HepG2 (cell line): ENCODE data around the gene RBM8A. TPM values are rescaled to one million over a fixed set of nuclear protein-coding genes. Genes with fewer than 3 reads are reported as not detected.
A peak's percentile ranks its signal among the peaks of the same experiment; 100 is the strongest.

Experiments used
- AKAP8 ChIP-seq: sonication (generic); formaldehyde crosslinking; IDR thresholded peaks from 2 replicates; pipeline ENCODE4 v1.5.1; 2020; ENCODE audit warnings: mild to moderate bottlenecking, missing genetic modification reagents
- FOXM1 ChIP-seq: sonication (generic); formaldehyde crosslinking; IDR thresholded peaks from 2 replicates; pipeline ENCODE4 v1.5.0; 2020; ENCODE audit warnings: missing genetic modification reagents
- KLF15 ChIP-seq: sonication (generic); formaldehyde crosslinking; IDR thresholded peaks from 2 replicates; pipeline ENCODE4 v1.8.1; 2023; ENCODE audit warnings: borderline replicate concordance, mild to moderate bottlenecking, inconsistent platforms, missing genetic modification reagents, mixed read lengths
- KLF6 ChIP-seq: IDR thresholded peaks from 2 replicates; pipeline ENCODE4 v1.8.0; 2016; ENCODE audit warnings: missing biosample characterization, missing genetic modification reagents
- KLF9 ChIP-seq: IDR thresholded peaks from 2 replicates; pipeline ENCODE4 v1.6.1; 2016; ENCODE audit warnings: low read depth
- PHB2 ChIP-seq: fragments of 450-650 bp; IDR thresholded peaks from 2 replicates; pipeline ENCODE4 v1.6.1; 2018; ENCODE audit not compliant: partially characterized antibody
- SALL1 ChIP-seq: sonication (generic); formaldehyde crosslinking; IDR thresholded peaks from 2 replicates; pipeline ENCODE4 v1.8.0; 2022; ENCODE audit warnings: mild to moderate bottlenecking, missing genetic modification reagents
- SKI ChIP-seq: fragments of 450-650 bp; IDR thresholded peaks from one replicate; pipeline ENCODE4 v1.6.1; 2018; ENCODE audit warnings: mild to moderate bottlenecking; ENCODE audit not compliant: partially characterized antibody
- SP2 ChIP-seq: sonication (generic); formaldehyde crosslinking; IDR thresholded peaks from 2 replicates; pipeline ENCODE4 v1.5.1; 2020; ENCODE audit warnings: mild to moderate bottlenecking, missing genetic modification reagents
- TCF7L2 ChIP-seq: IDR thresholded peaks from 2 replicates; pipeline ENCODE4 v1.6.1; 2011; ENCODE audit warnings: mild to moderate bottlenecking, low read depth, low read length, moderate library complexity
- ZEB1 ChIP-seq: IDR thresholded peaks from 2 replicates; pipeline ENCODE4 v1.6.1; 2012; ENCODE audit warnings: mild to moderate bottlenecking, low read depth, inconsistent platforms; ENCODE audit not compliant: insufficient replicate concordance
- ZIK1 ChIP-seq: sonication (generic); formaldehyde crosslinking; IDR thresholded peaks from 2 replicates; pipeline ENCODE4 v1.5.0; 2020; ENCODE audit warnings: mild to moderate bottlenecking, low read depth, missing genetic modification reagents, borderline replicate concordance
- ZNF225 ChIP-seq: sonication (generic); formaldehyde crosslinking; IDR thresholded peaks from 2 replicates; pipeline ENCODE4 v1.4.0; 2020; ENCODE audit warnings: mild to moderate bottlenecking, missing genetic modification reagents
- ZNF292 ChIP-seq: sonication (generic); formaldehyde crosslinking; IDR thresholded peaks from 2 replicates; pipeline ENCODE4 v1.8.1; 2022; ENCODE audit warnings: mild to moderate bottlenecking, low read depth, missing genetic modification reagents, borderline replicate concordance
- ZNF546 ChIP-seq: sonication (generic); formaldehyde crosslinking; conservative IDR thresholded peaks from 2 replicates; pipeline ENCODE4 v1.8.1; 2023; ENCODE audit warnings: mild to moderate bottlenecking, missing genetic modification reagents
- ZNF709 ChIP-seq: sonication (generic); formaldehyde crosslinking; IDR thresholded peaks from 2 replicates; pipeline ENCODE4 v1.5.0; 2020; ENCODE audit warnings: mild to moderate bottlenecking, missing genetic modification reagents
- ZNF768 ChIP-seq: sonication (generic); formaldehyde crosslinking; IDR thresholded peaks from 2 replicates; pipeline ENCODE4 v1.4.0; 2020; ENCODE audit warnings: missing genetic modification reagents
- ZNF788 ChIP-seq: sonication (generic); formaldehyde crosslinking; IDR thresholded peaks from 2 replicates; pipeline ENCODE4 v1.5.0; 2020; ENCODE audit warnings: mild to moderate bottlenecking, missing genetic modification reagents, borderline replicate concordance
- polyA plus RNA-seq, 8 experiments: library from polyadenylated mRNA; depleted of rRNA in 3 of 8; stranded (reverse) in 7 of 8; unstranded in 1 of 8; fragments of >200 nt; fragmentation: Illumina TruSeq in 4 of 8; extraction: Trizol in 4 of 8; gene quantifications; 2 replicates each; pipeline versions ENCODE4 v1.2.1 to v1.2.3, GENCODE V29; 2011 to 2016; ENCODE audit warnings: low read depth in 4 of 8, missing spikeins in 1 of 8, mixed read lengths in 1 of 8; ENCODE audit not compliant: insufficient read depth in 1 of 8
- total RNA-seq, 5 experiments: library from RNA; depleted of rRNA; stranded (reverse); fragments of >200 nt; fragmentation: Illumina TruSeq; extraction: Trizol; gene quantifications; 2 replicates each; pipeline ENCODE4 v1.2.3, GENCODE V29; 2016; ENCODE audit warnings: low read depth in 1 of 5
- TF ChIP-seq, protein P1 (sequence below): IDR thresholded peaks from 2 replicates; pipeline ENCODE4 v1.6.1; 2016; ENCODE audit warnings: low read depth
- TF ChIP-seq, protein P2 (sequence below): sonication (generic); formaldehyde crosslinking; IDR thresholded peaks from 2 replicates; pipeline ENCODE4 v1.5.0; 2020; ENCODE audit warnings: mild to moderate bottlenecking, missing genetic modification reagents
- TF ChIP-seq, protein P3 (sequence below): sonication (generic); formaldehyde crosslinking; IDR thresholded peaks from 2 replicates; pipeline ENCODE4 v1.8.0; 2022; ENCODE audit warnings: mild to moderate bottlenecking, missing genetic modification reagents, borderline replicate concordance
- TF ChIP-seq, protein P4 (sequence below): IDR thresholded peaks from 2 replicates; pipeline ENCODE4 v1.6.1; 2016

Gene RBM8A
- total and polyA plus RNA-seq, 2 of the 13 experiments (the other 11 are each of a cell fraction or from before 2014, with no cell fraction given): 106 to 162 TPM

DNA sequence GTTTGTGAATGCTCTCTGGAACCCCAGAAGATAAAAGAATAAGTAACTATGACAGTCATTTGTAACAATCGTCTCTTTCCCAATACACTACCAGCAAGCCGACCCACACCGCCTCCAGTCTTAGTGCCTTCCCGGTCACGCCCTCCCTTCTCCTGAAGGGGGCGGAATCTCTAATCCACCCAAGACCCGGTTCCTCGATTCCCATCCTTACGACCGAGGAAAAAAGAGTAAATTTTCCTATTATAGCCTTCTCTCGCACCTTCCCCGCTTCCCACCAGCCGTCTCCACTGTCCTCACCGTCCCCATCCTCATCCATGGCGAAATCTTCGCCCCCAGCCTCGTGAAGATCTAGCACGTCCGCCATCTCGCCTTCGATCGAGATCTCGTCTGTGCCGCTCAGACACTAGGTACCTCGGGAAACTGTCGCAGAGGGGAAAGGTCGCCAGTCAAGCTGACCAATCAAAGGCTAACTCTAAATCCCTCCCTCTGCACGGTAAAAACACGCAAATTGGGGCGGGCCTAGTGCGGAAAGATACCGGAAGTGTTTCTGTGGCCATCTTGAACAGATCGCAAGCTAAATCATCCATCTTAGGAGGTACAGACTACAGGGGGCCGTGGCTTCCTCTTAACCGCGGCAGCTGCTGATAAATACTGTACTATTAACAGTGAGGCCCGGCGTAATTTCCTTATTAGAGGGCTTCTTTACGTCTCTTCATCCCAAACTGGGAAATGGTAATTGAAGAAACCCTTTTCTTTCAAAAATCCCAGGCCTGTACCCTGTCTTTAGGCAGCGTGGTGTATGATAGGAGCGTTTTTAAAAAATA is at the start of gene RBM8A (continued):
- TF ChIP-seq KLF15 (no peak), SALL1 (CRISPR knock-in tag) (peak; percentile 71), SKI (no peak), ZNF546 (CRISPR knock-in tag) (no peak), SP2 (CRISPR knock-in tag) (peak; percentile 84), ZNF768 (no peak), TCF7L2 (no peak), FOXM1 (CRISPR knock-in tag) (no peak), ZEB1 (no peak), ZNF788 (peak; percentile 35; the same call in 1 of the 2 replicates), ZNF225 (CRISPR knock-in tag) (no peak), AKAP8 (0 out of 2 replicates have a peak, but pooled peaks have one; percentile 50), ZNF292 (CRISPR knock-in tag) (no peak; the same call in 1 of the 2 replicates), ZNF709 (no peak), KLF6 (peak; percentile 59; the same call in 1 of the 2 replicates), KLF9 (CRISPR knock-in tag) (0 out of 2 replicates have a peak, but pooled peaks have one; percentile 52), ZIK1 (CRISPR knock-in tag) (0 out of 2 replicates have a peak, but pooled peaks have one; percentile 31), PHB2 (no peak)
- TF ChIP-seq, protein P1, sequence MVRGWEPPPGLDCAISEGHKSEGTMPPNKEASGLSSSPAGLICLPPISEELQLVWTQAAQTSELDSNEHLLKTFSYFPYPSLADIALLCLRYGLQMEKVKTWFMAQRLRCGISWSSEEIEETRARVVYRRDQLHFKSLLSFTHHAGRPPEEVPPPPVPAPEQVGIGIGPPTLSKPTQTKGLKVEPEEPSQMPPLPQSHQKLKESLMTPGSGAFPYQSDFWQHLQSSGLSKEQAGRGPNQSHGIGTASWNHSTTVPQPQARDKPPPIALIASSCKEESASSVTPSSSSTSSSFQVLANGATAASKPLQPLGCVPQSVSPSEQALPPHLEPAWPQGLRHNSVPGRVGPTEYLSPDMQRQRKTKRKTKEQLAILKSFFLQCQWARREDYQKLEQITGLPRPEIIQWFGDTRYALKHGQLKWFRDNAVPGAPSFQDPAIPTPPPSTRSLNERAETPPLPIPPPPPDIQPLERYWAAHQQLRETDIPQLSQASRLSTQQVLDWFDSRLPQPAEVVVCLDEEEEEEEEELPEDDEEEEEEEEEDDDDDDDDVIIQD: peak; percentile 84; the same call in 1 of the 2 replicates
- TF ChIP-seq, protein P2, sequence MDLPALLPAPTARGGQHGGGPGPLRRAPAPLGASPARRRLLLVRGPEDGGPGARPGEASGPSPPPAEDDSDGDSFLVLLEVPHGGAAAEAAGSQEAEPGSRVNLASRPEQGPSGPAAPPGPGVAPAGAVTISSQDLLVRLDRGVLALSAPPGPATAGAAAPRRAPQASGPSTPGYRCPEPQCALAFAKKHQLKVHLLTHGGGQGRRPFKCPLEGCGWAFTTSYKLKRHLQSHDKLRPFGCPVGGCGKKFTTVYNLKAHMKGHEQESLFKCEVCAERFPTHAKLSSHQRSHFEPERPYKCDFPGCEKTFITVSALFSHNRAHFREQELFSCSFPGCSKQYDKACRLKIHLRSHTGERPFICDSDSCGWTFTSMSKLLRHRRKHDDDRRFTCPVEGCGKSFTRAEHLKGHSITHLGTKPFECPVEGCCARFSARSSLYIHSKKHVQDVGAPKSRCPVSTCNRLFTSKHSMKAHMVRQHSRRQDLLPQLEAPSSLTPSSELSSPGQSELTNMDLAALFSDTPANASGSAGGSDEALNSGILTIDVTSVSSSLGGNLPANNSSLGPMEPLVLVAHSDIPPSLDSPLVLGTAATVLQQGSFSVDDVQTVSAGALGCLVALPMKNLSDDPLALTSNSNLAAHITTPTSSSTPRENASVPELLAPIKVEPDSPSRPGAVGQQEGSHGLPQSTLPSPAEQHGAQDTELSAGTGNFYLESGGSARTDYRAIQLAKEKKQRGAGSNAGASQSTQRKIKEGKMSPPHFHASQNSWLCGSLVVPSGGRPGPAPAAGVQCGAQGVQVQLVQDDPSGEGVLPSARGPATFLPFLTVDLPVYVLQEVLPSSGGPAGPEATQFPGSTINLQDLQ (CRISPR knock-in tag): no peak
- TF ChIP-seq, protein P3, sequence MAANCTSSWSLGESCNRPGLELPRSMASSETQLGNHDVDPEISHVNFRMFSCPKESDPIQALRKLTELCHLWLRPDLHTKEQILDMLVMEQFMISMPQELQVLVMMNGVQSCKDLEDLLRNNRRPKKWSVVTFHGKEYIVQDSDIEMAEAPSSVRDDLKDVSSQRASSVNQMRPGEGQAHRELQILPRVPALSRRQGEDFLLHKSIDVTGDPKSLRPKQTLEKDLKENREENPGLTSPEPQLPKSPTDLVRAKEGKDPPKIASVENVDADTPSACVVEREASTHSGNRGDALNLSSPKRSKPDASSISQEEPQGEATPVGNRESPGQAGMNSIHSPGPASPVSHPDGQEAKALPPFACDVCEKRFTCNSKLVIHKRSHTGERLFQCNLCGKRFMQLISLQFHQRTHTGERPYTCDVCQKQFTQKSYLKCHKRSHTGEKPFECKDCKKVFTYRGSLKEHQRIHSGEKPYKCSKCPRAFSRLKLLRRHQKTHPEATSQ (CRISPR knock-in tag): 0 out of 2 replicates have a peak, but pooled peaks have one; percentile 17
- TF ChIP-seq, protein P4, sequence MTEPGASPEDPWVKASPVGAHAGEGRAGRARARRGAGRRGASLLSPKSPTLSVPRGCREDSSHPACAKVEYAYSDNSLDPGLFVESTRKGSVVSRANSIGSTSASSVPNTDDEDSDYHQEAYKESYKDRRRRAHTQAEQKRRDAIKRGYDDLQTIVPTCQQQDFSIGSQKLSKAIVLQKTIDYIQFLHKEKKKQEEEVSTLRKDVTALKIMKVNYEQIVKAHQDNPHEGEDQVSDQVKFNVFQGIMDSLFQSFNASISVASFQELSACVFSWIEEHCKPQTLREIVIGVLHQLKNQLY: no peak
